OCI-M1 (cell line): ENCODE results near the gene ABLIM2.

ENCODE experiments used
- DNase-seq: peaks from one replicate; lab custom pipeline; 2025; lab: John Stamatoyannopoulos, UW

The ABLIM2 gene

DNA sequence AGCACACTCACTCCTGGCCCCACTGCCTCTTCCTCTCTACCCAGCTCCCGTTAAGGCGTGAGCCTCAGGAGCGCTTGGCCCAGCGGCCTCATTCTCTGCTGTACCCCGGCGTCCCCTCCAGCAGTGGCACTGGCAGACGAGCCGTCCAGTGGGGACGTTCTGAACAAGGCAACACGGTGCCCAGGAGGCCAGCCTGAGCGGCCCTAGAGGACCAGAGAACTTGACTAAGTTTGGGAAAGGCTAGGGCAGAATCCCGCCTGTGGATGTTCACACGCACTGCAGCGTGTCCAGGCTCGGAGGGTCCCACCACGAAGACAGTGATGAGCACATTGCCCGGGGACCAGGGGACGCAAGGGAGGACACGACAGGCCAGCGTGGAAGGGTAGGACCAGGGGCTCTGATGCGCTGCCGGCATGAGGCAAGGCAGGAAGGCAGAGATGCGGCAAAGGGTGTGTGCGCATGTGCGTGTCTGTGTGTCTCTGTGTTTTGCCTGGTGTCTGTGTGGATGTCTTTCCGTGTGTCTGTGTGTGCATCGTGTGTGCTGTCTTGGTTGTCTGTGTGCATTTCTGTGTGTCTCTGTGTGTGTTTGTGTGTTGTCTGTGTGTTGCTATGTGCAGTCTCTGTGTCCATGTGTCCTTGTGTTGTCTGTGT is 89.4 kb downstream of the ABLIM2 start:
- DNase-seq: no peak

DNA sequence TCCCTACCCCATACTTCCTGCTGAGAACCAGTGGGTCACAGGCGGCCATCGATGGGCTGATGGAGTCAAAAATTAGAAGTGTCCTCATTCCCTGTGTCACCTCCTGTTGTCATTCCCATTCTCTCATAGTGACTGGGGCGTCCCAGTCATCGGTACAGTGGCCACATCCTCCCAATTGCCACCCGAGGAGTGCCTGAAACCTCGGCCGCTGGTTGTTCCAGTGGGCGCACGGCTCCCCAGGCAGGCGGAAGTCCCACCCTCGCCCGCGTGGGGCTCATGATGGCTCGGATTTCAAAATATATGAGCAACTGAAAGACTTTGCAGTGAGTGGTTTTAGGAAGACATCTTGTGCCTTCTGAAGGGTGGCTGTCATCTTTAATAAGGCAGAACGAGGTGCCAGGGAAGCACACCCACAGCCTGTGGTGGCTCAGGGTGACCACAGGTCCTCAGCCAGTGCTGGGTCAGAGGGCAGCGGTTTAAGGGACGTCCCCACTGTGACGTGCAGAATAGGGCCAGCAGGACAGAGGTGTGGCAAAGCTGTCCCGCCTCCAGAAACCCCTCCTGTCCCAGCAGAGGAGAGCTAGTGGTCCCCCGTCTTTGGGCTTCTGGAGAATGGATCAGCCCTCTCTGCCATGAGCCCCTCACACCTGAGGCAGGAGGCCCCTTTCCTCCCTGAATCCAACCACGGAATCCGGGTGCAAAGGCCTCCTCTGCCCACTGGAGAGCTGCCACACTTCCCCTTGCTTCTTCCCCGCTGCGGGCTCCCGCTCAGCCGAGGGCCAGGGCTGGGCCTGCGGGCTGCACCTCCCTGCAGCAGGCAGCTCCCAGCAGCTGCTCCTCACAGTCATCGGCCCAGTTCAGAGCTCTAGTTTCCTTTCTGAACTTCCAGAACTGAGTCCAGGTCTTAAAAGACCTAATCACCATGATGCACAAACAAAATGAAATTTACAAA is 90.4 kb downstream of the ABLIM2 start:
- DNase-seq: no peak

DNA sequence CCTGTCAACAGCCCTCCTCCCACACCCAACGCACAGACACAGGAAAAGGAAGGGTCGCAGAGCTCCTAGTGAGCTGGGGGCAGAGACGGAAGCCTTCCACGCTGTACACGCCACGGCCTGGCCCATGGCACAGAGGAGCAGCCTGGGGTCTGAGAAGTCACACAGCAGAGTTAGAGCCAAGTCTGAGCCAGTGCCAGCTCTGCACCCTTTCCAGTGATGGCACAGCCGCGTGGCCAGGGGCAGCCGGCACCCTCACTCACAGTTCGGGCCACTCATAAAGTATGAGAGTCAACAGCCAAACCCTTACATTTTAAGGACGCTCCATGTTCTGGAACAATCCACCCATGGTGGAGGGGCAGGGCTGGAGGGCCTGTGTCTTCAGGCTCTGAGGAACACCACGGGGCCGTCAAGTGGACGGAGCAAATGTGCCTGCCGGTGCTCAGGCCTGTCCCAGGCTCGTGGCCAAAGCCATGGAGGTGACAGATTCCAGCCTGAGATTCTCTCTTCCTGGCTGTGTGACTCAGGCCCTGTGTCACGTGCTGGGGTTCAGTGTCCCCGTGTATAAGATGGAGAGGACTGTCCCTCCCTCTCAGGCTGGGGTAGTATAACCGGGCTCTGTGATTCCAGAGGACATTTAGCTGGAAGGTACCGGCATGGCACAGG is 91.2 kb downstream of the ABLIM2 start:
- DNase-seq: no peak

- DNase-seq: no peak
Observed at GRCh38 chr4:8066336-8066931, 92.2 kb downstream of the ABLIM2 start.

- no peak for DNase-seq
Observed at GRCh38 chr4:8063974-8064563, 94.5 kb downstream of the ABLIM2 start.

GRCh38 chr4:8061573-8061972 is 97.0 kb downstream of the ABLIM2 start:
- DNase-seq: no peak

DNA sequence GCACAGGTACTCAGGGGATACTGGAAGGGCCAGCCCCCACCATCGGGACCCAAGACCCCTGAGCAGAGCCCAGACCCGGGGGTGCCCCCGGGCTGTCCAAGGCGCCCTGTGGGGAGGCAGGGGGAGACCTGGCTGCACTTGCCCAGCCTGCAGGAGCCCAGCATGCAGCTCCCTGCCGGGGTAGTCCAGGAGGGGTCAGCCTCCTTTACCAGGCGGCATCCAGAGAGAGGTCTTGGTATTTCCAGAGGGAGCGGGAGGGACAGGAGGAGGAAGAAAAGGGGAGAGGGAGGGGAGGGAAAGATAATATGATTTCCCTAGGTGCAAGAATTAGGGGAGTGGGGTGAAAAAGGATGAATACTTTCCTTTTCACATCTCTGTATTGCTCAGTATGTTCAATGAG is 97.5 kb downstream of the ABLIM2 start:
- DNase-seq: no peak

GRCh38 chr4:8060632-8061031 is 98.0 kb downstream of the ABLIM2 start:
- DNase-seq: no peak

- no peak for DNase-seq
Observed at GRCh38 chr4:8058031-8058479, 100.6 kb downstream of the ABLIM2 start.

DNA sequence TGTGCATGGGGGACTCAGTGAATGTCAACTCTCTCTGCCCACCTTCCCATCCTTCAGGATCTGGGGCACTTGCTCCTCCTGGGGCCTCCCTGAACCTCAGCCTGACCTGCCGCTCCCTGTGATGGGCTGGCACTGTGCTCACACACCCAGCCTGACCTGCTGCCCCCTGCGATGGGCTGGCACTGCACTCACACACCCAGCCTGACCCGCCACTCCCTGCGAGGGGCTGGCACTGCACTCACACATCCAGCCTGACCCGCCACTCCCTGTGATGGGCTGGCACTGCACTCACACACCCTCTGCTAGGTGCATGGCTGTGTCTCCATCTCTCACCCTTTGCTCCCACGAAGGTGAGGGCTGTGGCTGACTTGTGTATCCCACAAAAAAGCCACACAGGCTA is 103.4 kb downstream of the ABLIM2 start:
- no peak for DNase-seq

DNA sequence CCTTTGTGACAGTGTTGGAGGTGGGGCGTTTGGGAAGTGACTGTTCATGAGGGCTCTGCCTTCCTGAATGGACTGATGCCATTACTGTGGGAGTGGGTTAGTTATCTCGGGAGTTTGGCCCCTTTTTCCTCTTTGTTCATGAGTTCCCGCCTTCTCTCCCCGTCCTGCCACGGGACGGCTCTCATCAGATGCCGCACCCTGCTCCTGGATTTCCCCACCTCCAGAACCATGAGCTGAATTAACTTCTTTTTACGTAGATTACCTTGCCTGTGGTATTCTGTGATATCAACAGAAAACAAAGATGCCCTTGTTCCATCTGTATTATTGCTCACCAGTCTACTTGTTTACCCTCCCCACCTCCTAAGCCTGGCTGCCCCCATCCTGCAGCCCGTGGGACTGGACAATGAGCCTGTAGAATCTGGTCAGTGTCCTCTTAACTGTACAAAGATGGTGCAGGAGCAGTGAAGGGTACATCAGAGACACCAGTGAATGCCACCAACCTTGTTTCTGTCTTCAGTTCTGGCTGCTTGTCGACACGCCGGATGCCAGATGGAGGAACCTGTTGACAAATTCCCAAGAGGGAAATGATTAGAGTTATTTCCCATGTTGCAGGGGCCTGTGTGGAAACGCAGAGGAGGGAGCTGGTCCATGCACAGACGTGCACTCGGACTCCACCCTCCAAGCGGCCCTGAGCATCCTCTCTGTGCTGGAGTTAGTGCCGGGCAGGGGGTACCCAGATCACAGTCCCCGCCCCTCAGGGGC is 104.7 kb downstream of the ABLIM2 start:
- DNase-seq: no peak

DNA sequence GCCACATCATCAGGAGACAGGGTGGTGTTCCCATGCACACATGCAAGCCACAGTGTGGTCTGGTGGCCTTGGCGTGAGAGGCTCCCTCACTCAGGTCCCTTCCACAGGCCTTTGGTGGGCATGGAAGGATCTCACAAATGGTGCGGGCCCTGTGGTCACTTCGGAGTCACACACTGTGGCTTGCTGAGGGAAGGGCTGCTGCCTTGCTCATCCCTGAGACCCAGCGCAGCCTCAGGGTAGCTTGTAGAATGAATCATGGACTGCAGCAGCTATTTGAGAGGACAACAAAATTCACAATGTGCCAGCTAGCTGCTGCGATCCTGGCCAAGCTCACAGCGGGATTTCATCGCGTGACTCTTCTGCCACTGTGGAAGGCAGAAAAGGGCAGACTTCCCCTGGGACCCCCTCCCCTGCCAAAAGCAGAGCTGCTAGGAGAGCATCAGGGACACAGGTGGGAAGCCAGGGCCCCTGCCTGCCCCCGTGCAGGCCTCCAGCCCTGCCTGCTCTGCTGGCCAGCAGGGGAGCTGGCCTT is 106.4 kb downstream of the ABLIM2 start:
- no peak for DNase-seq

DNA sequence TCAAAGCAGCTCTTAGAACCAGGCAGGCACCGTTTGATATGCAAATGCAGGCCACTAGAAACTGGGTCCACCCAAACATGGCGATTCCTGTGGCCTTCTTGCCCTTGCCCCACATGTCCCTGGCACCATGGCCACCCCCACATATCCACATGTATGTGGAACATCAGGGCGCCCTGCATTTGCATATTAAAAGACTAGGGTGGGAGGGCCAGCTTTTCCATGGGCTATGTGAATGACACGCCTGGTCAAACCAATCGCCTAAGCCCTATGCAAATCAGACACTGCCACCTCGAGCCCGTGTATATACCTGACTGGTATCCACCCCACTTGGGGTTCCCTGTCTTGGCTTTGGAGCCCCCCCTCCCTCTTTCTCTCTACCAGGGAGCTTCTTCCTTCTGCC is 107.0 kb downstream of the ABLIM2 start:
- DNase-seq: no peak

DNA sequence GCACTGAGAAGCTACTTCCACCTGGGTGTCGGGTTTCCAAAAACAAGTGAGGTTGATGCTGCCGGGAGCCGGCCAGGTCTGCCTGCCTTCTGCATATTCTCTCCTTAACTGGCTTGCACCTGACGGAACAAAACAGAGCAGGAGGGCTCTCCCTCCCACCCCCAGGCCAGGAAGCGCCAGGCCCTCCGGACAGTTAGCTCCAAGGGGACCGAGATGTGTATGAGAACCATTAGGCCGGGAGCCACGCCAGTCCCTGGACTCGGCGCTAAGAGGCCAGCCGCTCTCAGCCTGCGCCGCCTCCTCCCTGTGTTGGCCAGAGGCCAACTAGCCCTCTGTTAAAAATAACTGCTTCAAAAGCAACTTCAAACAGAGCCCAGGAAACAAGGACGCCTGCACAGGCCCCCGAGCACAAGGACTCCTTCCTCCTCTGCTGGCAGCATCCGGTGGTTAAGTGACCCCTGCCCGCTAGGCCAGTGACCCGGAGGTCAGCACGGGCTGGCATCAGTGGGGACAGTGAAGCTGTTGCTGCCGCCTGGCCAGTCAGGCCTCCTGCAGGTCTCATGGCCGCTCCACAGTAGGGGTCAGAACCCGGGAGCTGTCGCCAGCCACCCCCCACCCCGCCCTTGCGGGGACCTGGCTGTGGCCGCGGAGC is 107.9 kb downstream of the ABLIM2 start:
- DNase-seq: no peak

DNA sequence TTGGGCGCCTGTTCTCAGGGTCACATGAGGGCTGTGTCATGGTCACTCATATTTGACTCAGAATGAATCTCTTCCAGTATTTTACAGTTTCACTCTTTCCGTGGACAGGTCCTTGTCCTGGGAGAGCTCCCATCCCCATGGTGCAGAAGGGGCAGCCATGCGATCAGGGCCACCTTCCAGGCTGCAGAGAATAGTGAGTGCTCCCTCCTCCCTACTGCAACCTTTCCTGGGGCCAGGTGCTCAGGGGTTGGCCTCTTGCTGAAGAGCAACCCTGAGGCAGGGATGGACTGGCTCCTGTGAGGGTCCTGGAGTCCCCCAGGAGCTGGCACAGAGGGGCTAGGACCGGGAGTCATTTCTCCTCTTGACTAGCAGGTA is 108.4 kb downstream of the ABLIM2 start:
- no peak for DNase-seq

GRCh38 chr4:8048856-8049676 is 109.5 kb downstream of the ABLIM2 start:
- DNase-seq: no peak

DNA sequence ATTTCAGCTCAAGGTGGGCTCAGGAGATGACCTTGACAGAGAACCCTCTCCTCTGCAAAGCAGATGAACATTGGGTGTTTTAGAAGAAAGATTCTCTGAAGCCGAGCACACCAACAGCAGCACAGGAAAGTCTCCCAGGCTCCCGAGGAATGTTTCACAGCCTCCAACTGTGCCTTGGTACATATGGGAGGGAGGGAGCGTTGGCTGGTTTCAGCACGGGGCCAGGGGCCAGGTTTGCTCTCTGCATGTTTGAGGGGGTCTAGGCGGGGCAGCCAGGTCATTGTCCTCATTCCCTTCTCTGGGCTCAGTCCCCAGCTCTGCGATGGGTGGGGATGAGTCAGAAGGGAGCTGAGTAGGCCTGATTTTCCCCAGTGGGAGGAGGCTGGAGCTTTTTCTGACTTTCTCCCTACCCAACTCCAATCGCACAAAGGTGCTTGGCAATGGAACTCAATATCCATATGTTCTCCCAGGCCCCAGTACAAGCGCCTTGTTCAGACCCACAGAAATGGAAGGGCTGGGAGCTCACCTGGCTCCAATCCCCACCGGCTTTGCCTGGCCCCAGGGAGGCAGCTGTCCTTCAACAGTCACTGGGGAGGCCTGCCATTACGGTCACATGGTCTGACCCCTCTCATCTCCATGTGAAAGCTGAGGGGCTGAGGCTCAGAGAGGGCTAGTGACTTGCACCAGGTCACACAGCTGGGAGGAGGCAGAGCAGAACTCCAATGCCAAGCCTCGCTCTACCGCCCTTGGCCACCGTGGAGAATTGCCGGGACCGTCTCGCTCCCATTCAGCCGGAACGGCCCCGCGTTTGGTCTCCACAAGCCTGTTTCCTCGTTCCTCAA is 110.6 kb downstream of the ABLIM2 start:
- no peak for DNase-seq

DNA sequence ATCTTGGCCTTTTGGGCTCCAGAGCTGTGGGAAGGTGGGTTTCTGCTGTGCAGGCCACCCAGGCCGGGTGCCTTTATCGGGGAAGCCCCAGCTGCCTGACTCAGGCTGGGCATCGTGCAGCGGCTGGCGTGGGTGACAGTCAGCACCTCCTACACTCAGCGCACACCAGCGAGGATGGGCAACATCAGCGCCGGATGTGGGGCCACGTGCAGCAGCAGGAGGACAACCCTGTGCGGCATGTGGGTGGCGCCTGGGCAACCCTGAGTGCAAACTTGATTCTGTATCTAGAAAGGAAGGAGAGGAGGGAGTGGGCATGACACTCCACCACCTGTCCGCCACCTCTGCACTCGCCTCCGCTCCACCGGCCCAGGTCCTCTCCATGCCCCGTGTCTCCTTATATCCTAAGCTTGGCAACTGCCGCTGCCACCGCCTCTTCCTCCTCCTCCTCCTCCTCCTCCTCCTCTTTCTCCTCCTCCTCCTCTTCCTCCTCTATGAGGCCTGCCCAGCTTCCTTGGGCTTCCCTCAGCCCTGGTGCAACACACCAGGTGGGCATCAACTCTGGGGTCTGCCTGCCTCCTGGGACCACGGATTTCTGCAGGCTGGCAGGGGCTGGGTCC is 111.6 kb downstream of the ABLIM2 start:
- DNase-seq: no peak
